Colonic mucosa (tissue), 4 donors: ENCODE results near the gene TRIM61. TPM values are rescaled to one million over a fixed set of nuclear protein-coding genes. Genes with fewer than 3 reads are reported as not detected.
"Not testable (repeated sequence)": the region's sequence is repeated elsewhere in the genome, so short reads cannot be mapped to it uniquely, and the experiment has no call there.

Experiments used
- DNase-seq: peaks from one replicate; pipeline ENCODE4 v3.0.0-alpha.2; 2020
- H3K27ac ChIP-seq: fragments of 200-600 bp; one replicate; pipeline ENCODE4 v1.8.0; 2021
- H3K27me3 ChIP-seq: fragments of 200-600 bp; one replicate; pipeline ENCODE4 v1.8.0; 2021
- H3K36me3 ChIP-seq: fragments of 200-600 bp; one replicate; pipeline ENCODE4 v1.8.0; 2021
- H3K4me1 ChIP-seq: fragments of 200-600 bp; one replicate; pipeline ENCODE4 v1.8.0; 2021; ENCODE audit warnings: mild to moderate bottlenecking
- H3K4me3 ChIP-seq: fragments of 200-600 bp; one replicate; pipeline ENCODE4 v1.8.0; 2021
- H3K9ac ChIP-seq, 2 donors: one replicate each; pipeline ENCODE4 v1.7.0; 2013; ENCODE audit warnings: control low read depth in 2 of 2, low read depth in 2 of 2, low read length in 2 of 2
- H3K9me3 ChIP-seq: fragments of 200-600 bp; one replicate; pipeline ENCODE4 v1.8.0; 2021
- intact Hi-C: fragments of 100-400 bp; cut with DNase I; formaldehyde crosslinking; loops from one replicate; pipeline ENCODE4 v1.14.1; 2022
- total RNA-seq, 2 donors: library from RNA; stranded (reverse); fragmentation: NEBNext Ultra II Directional in 1 of 2; extraction: Animal tissue kit (Norgen Biotek cat#: 25700) in 1 of 2; gene quantifications; one replicate each; pipeline ENCODE4 v1.2.1, GENCODE V29; 2021
- TF ChIP-seq, protein P1 (sequence below): fragments of 200-600 bp; IDR thresholded peaks from one replicate; pipeline ENCODE4 v1.8.0; 2022; ENCODE audit warnings: antibody characterized with exemption, mild to moderate bottlenecking
- donor health status: healthy.
- donor health status: DM: no; HTN: no; CAD: no.
- donor health status: DM: no; HTN: no; CAD: no.

Gene TRIM61
- total RNA-seq, 2 donors from 2014 or later: 0.49 TPM; not detected in 1

DNA sequence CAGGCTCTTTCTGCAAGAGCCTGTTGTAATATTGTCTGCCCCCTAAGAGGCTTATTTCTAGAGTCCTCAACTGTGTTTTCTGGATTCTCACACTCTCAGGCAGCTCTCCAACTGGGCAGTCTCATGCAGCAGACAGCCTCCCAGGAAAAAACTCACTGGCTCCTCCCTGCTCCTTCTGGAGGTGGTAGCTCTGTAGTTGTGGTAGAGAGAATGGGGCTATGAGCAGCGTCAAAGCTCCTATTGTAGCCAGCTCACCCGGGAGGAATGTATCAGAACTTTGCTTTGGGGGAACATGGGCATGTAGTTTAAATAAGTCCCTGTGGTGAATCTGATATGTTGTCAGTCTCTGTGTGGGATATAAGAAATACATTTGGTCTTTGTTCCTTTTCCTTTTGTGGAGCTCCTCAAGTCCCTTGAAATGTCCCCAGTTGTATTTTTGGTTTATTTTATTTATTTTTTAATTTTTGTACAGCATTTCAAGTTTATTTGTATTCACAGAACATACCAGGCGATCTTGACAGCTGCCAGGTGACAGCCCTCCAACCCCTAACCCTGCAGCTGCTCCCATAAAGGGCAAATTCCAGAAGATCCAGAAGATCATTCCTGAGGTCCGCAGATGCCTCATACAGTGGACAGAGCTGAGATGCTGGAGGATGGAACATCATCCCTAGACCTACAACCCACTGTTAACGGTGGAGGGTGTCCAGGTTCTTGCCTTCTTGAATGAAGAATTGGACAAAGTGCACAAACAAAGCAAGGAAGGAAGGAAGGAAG lies 45.7 kb downstream of the TRIM61 start:
- DNase-seq: no peak
- no peak overlapping the region for H3K4me3 ChIP-seq
- no peaks in the 10 kb centered on the region for H3K4me1 ChIP-seq
- H3K9ac ChIP-seq: no peak overlapping the region
- H3K36me3 ChIP-seq: no peaks in the 10 kb centered on the region
- H3K27me3 ChIP-seq: no peaks in the 10 kb centered on the region
- intact Hi-C loops: no loop called here
- H3K27ac ChIP-seq: no peak overlapping the region
- TF ChIP-seq, protein P1, sequence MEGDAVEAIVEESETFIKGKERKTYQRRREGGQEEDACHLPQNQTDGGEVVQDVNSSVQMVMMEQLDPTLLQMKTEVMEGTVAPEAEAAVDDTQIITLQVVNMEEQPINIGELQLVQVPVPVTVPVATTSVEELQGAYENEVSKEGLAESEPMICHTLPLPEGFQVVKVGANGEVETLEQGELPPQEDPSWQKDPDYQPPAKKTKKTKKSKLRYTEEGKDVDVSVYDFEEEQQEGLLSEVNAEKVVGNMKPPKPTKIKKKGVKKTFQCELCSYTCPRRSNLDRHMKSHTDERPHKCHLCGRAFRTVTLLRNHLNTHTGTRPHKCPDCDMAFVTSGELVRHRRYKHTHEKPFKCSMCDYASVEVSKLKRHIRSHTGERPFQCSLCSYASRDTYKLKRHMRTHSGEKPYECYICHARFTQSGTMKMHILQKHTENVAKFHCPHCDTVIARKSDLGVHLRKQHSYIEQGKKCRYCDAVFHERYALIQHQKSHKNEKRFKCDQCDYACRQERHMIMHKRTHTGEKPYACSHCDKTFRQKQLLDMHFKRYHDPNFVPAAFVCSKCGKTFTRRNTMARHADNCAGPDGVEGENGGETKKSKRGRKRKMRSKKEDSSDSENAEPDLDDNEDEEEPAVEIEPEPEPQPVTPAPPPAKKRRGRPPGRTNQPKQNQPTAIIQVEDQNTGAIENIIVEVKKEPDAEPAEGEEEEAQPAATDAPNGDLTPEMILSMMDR: no peak
- H3K9me3 ChIP-seq: no peaks in the 10 kb centered on the region

DNA sequence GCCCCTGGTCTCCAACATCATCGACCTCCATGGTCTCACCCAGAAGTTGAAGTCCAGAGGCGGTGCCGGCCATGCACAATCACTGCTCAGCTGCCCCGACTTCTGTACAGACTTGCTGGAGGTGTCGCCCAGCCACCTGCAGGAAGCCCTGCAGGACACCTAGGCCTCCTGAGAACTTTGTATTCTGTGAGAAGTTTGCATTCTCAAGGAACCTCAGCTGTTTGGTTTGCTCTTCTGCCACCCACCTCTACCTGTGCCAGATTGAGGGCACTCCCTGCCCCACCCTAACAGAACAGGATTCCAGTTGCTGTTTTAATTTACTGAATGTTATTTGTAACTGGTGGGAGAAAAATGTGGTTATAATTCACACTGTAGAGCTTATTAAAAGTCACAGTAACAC lies 46.8 kb downstream of the TRIM61 start:
- no peak for DNase-seq
- Histone ChIP-seq H3K27me3 (no peaks in the 10 kb centered on the region), H3K36me3 (no peaks in the 10 kb centered on the region), H3K9ac (no peak overlapping the region), H3K4me3 (no peak overlapping the region), H3K9me3 (no peaks in the 10 kb centered on the region), H3K27ac (no peak overlapping the region), H3K4me1 (no peaks in the 10 kb centered on the region)
- intact Hi-C loops: no loop called here
- TF ChIP-seq, protein P1: no peak

DNA sequence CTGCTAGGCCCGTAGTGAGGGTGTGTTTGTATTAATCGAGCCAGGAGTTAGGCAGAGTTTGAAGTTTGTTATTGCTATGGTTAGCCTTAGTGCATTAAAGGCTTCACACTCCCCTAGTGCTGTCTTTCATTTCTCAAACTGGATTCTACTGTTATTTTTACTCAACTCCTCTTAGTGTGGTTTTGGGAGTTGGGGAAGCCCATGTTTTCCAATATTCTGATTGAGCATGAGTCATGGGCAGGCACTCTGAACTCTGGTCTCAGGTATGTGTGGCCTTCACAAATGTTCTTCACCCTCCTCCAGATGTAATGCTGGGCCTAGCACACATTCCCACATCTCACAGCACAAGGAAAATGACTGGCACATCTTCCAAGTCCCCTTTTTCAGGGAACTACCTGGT lies 50.4 kb downstream of the TRIM61 start:
- DNase-seq, H3K4me3 ChIP-seq, H3K9ac ChIP-seq, H3K36me3 ChIP-seq, intact Hi-C loops, H3K9me3 ChIP-seq, H3K4me1 ChIP-seq, H3K27ac ChIP-seq, H3K27me3 ChIP-seq: not testable (repeated sequence)

DNA sequence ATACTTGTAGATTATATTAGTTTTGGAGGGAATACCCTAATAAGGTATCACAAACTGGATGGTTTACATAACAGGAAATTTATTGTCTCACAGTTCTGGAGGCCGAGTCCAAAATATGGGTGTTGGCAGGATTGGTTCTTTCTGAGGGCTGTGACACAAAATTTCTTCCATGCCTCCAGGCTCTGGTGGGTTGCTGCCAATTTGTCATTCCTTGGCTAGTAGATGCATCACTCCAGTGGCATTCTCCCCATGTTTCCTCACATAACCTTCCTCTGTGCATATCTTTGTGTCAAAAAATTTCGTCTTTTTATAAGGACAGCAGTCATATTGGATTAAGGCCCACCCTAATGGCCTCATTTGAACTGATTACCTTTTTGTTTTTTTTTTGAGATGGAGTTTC lies 51.2 kb downstream of the TRIM61 start:
- TF ChIP-seq, protein P1: no peak

DNA sequence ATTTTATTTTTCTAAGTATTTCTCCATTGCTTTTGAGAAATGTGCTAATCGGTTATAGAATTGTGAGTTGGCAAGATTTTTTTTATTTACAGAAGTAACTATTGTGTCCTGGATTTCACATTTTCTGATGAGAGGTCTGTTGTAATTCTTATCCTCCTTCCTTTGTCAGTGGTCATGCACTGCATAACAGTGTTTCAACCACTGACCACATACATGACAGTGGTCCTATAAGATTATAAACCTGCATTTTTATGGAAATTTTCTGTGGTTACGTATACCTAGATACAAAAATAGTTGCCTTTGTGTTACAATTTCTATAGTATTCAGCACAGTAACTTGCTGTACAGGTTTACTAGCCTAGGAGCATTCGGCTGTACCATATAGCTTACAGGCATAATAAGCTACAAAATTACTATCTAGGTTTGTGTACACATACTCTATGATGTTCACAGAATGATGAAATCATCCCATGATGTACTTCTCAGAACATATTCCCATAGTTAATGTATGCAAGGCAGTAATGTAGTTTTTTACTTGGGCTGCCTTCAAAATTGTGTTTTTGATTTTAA lies 52.7 kb downstream of the TRIM61 start:
- Histone ChIP-seq H3K27ac (no peak overlapping the region), H3K4me1 (no peaks in the 10 kb centered on the region), H3K36me3 (no peaks in the 10 kb centered on the region), H3K27me3 (no peaks in the 10 kb centered on the region), H3K9ac (no peak overlapping the region), H3K9me3 (no peaks in the 10 kb centered on the region), H3K4me3 (no peak overlapping the region)
- intact Hi-C loops: no loop called here
- DNase-seq: no peak
- TF ChIP-seq, protein P1: no peak

More for the DNA sequence above, 51.2 kb downstream of the TRIM61 start:
- DNase-seq: no peak
- Histone ChIP-seq H3K27me3 (no peaks in the 10 kb centered on the region), H3K9ac (no peak overlapping the region), H3K27ac (no peak overlapping the region), H3K9me3 (no peaks in the 10 kb centered on the region), H3K4me3 (no peak overlapping the region), H3K36me3 (no peaks in the 10 kb centered on the region), H3K4me1 (no peaks in the 10 kb centered on the region)
- intact Hi-C loops: no loop called here

DNA sequence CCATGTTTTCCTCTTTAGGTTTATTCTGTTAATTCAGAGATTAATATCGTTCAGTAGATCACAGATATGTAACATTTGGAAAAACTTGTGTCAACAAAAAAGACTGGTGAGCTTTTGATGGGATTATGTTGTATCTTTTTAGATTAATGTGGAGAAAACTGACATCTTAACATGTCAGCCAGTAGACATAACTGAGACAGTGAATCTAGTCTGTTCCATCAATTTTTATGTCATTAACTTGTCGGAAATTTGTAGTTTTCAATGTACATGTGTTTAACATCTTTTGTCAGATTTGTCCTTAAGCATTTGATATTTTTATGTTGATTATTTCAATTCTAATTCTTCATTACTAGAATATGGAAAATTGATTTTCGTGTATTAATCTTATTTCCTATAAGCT lies 58.5 kb downstream of the TRIM61 start:
- intact Hi-C loops: no loop called here
- Histone ChIP-seq H3K27ac (no peak overlapping the region), H3K4me3 (no peak overlapping the region), H3K9me3 (no peaks in the 10 kb centered on the region), H3K36me3 (no peaks in the 10 kb centered on the region), H3K9ac (no peak overlapping the region), H3K4me1 (no peaks in the 10 kb centered on the region), H3K27me3 (no peaks in the 10 kb centered on the region)
- DNase-seq: no peak
- TF ChIP-seq, protein P1: no peak
